GM12878 (cell line): ENCODE results near the gene PIGM. TPM values are rescaled to one million over a fixed set of nuclear protein-coding genes. Genes with fewer than 3 reads are reported as not detected.
A peak's percentile ranks its signal among the peaks of the same experiment; 100 is the strongest.

Experiments
- ATAC-seq: fragments of 200-7000 bp; cut with Tn5 transposase; 3 replicates; pipeline ENCODE4 v1.9.1; 2020; ENCODE audit warnings: mild to moderate bottlenecking, moderate library complexity
- BruUV-seq: library from RNA; stranded (reverse); fragments of 400-500 nt; replicated peaks from 2 replicates; lab custom pipeline; 2021; lab: Mats Ljungman, UMichigan
- CTCF ChIA-PET: fragments of 300-600 bp; sonication (Branson Sonifier 250); formaldehyde crosslinking; extraction: SDS; loops from one replicate; lab custom pipeline; 2021; ENCODE audit warnings: inconsistent platforms; lab: Yijun Ruan, JAX
- POLR2A ChIA-PET: fragments of 350-600 bp; formaldehyde crosslinking; extraction: SDS; loops from one replicate; lab custom pipeline; 2021; ENCODE audit warnings: inconsistent platforms; lab: Charles Lee
- RAD21 ChIA-PET: fragments of 300-600 bp; sonication (Branson Sonifier 250); formaldehyde crosslinking; loops from one replicate; lab custom pipeline; 2023; ENCODE audit warnings: antibody characterized with exemption; ENCODE audit not compliant: unreplicated experiment; lab: Charles Lee
- SMC1A ChIA-PET: fragments of 300-600 bp; sonication (Branson Sonifier 250); formaldehyde crosslinking; loops from one replicate; lab custom pipeline; 2023; ENCODE audit not compliant: unreplicated experiment, uncharacterized antibody; lab: Charles Lee
- DNase-seq: peaks from one replicate; pipeline ENCODE4 v3.0.0-alpha.2; 2011; ENCODE audit warnings: low read depth, low spot score
- FAIRE-seq: peaks from 3 replicates; lab custom pipeline; 2011; peaks lifted over from hg19 to GRCh38; lab: Jason Lieb, UNC
- H2AFZ ChIP-seq: 2 replicates; pipeline ENCODE4 v1.6.0; 2011; ENCODE audit warnings: low read depth, low read length, control low read depth; ENCODE audit not compliant: control insufficient read depth
- H3K27ac ChIP-seq: 2 replicates; pipeline ENCODE4 v1.5.1; 2011; ENCODE audit warnings: control low read depth; ENCODE audit not compliant: control insufficient read depth, insufficient read depth
- H3K27me3 ChIP-seq, 2 experiments: replicated peaks in 1 of 2; 2 replicates each; pipeline versions ENCODE4 v1.6.0 to v1.6.1; 2011; ENCODE audit warnings: low read length in 1 of 2; ENCODE audit not compliant: control insufficient read depth in 2 of 2, insufficient read depth in 2 of 2
- H3K36me3 ChIP-seq, 2 experiments: 2 replicates each; pipeline ENCODE4 v1.5.1; 2011; ENCODE audit warnings: low read length in 1 of 2; ENCODE audit not compliant: control insufficient read depth in 2 of 2, insufficient read depth in 2 of 2
- H3K4me1 ChIP-seq: 2 replicates; pipeline ENCODE4 v1.6.1; 2011; ENCODE audit warnings: mild to moderate bottlenecking, low read length, moderate library complexity, mixed read lengths; ENCODE audit not compliant: control insufficient read depth, insufficient read depth
- H3K4me2 ChIP-seq: 2 replicates; pipeline ENCODE4 v1.6.0; 2011; ENCODE audit warnings: control low read depth; ENCODE audit not compliant: control insufficient read depth, insufficient read depth
- H3K4me3 ChIP-seq: fragments of 200-600 bp; sonication (generic); 2 replicates; pipeline ENCODE4 v1.5.1; 2016
- H3K79me2 ChIP-seq: 2 replicates; pipeline ENCODE4 v1.6.0; 2011; ENCODE audit warnings: low read length; ENCODE audit not compliant: control insufficient read depth, insufficient read depth
- H3K9ac ChIP-seq: 2 replicates; pipeline ENCODE4 v1.8.0; 2011; ENCODE audit warnings: low read length, control low read depth, mixed read lengths; ENCODE audit not compliant: control insufficient read depth, insufficient read depth
- H3K9me3 ChIP-seq: replicated peaks from 3 replicates; pipeline ENCODE4 v1.5.1; 2011; ENCODE audit warnings: mild to moderate bottlenecking, low read length; ENCODE audit not compliant: control insufficient read depth, insufficient read depth
- H4K20me1 ChIP-seq: 2 replicates; pipeline ENCODE4 v1.6.0; 2011; ENCODE audit not compliant: control insufficient read depth, insufficient read depth
- CBFB ChIP-seq: IDR thresholded peaks from 2 replicates; pipeline ENCODE4 v1.6.1; 2016; ENCODE audit warnings: antibody characterized with exemption, low read depth
- EED ChIP-seq: sonication (generic); IDR thresholded peaks from 2 replicates; pipeline ENCODE4 v1.6.1; 2016; ENCODE audit warnings: antibody characterized with exemption, low read depth
- EZH2 ChIP-seq: IDR thresholded peaks from 2 replicates; pipeline ENCODE4 v1.6.1; 2012; ENCODE audit warnings: low read depth, mild to moderate bottlenecking, control low read depth, inconsistent platforms, low read length, borderline replicate concordance; ENCODE audit not compliant: control insufficient read depth
- FOS ChIP-seq: IDR thresholded peaks from 3 replicates; pipeline ENCODE4 v1.6.1; 2011; ENCODE audit warnings: borderline replicate concordance; ENCODE audit not compliant: insufficient read length; ENCODE audit errors: extremely low read depth
- FOXM1 ChIP-seq: IDR thresholded peaks from 2 replicates; pipeline ENCODE4 v1.6.1; 2012; ENCODE audit warnings: low read depth, mild to moderate bottlenecking, inconsistent platforms, low read length, moderate library complexity
- SIN3A ChIP-seq: IDR thresholded peaks from 2 replicates; pipeline ENCODE4 v1.6.1; 2012; ENCODE audit warnings: low read depth, low read length, improper control_type of control experiment
- SKIL ChIP-seq: fragments of 450-650 bp; IDR thresholded peaks from 2 replicates; pipeline ENCODE4 v1.6.1; 2017; ENCODE audit warnings: mild to moderate bottlenecking, low read depth, inconsistent platforms; ENCODE audit not compliant: poor library complexity, severe bottlenecking
- STAT3 ChIP-seq: IDR thresholded peaks from 2 replicates; pipeline ENCODE4 v1.6.1; 2011; ENCODE audit warnings: low read depth, low read length, improper control_type of control experiment
- TBL1XR1 ChIP-seq: IDR thresholded peaks from 2 replicates; pipeline ENCODE4 v1.6.1; 2012; ENCODE audit warnings: low read depth, low read length, improper control_type of control experiment
- ZNF384 ChIP-seq: IDR thresholded peaks from 2 replicates; pipeline ENCODE4 v1.6.1; 2012; ENCODE audit warnings: low read depth, mild to moderate bottlenecking, low read length, improper control_type of control experiment, borderline replicate concordance
- WGBS: methylation state at CpG from one replicate; pipeline ENCODE4 v1.1.6; 2016; ENCODE audit warnings: low lambda C conversion rate; ENCODE audit not compliant: insufficient replicate concordance, insufficient coverage; ENCODE audit errors: missing lambda C conversion rate; 5-methylcytosine and 5-hydroxymethylcytosine counted together
- in situ Hi-C: fragments of 300-500 bp; cut with MboI; formaldehyde crosslinking; loops from 9 replicates; pipeline ENCODE4 v1.14.3; 2018; ENCODE audit warnings: mixed read lengths
- intact Hi-C: fragments of 100-400 bp; cut with micrococcal nuclease; formaldehyde crosslinking; loops from one replicate; pipeline ENCODE4 v1.14.2; 2022; ENCODE audit not compliant: unreplicated experiment
- polyA plus RNA-seq, 11 experiments: library from polyadenylated mRNA; depleted of rRNA in 4 of 11; unstranded in 6 of 11; stranded (reverse) in 5 of 11; fragments of >200 nt; fragmentation: Nextera tagmentation in 4 of 11; fragmentation: Illumina TruSeq in 1 of 11; extraction: Ambion mirVana in 4 of 11; extraction: Trizol in 1 of 11; gene quantifications; 1 replicate in 1 of 11; 2 replicates in 10 of 11; pipeline versions ENCODE4 v1.2.1 to v1.2.3, GENCODE V29; 2011 to 2016; ENCODE audit warnings: inconsistent platforms in 2 of 11, missing spikeins in 2 of 11, low read depth in 1 of 11
- total RNA-seq, 4 experiments: library from RNA; depleted of rRNA in 3 of 4; stranded (reverse); fragments of >200 nt in 3 of 4; fragmentation: Illumina TruSeq in 1 of 4; extraction: Trizol in 1 of 4; gene quantifications; 2 replicates each; pipeline versions ENCODE4 v1.2.1 to v1.2.3, GENCODE V29; 2013 to 2021

The PIGM gene
- total and polyA plus RNA-seq, 10 of the 15 experiments (the other 5 are each of a cell fraction or from before 2014, with no cell fraction given) = 2.6 to 6.1 (median 4.6) TPM

DNA sequence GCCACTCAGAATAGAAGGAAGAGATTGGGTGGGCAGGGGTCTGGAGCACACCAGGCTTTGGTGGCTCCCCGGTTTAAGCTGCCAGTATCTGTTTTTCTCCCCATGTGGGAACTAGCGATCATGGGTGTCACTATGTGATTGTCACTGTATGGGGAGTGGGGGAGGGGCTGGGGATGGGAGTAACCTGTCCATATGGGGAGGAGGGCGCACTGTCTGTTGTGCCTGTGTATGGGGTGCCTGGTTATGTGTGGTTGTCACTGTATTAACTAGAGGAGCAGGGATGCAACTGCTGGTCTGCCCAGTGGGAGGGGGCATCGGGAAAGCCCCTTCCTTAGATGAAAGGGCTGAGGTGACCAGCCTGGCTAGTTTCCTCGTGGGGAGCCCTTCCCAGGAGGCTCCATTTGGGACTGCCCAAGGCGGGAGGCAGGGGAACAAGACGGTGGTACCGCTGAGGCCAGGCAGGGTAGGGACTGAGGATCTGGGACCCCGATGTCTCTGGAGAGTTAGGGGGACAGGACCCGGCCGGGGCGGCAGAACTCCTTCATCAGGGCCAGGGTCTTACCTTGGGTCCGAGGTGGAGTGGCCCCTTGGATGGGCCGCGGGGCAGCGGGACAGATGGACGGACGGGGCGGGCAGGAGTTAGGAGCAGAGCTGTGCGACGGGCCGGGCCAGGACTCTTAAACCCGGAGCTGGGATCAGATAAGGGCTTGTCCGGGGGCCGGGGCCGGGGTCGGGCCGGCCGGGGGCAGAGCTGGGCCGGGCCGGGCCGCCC lies 37.9 kb upstream of the PIGM start, which contains the start of gene KCNJ10:
Gene KCNJ10, minus strand, starts transcription at position 701 of the 772 bp plus-strand sequence. CDS start 27,628 bp downstream, outside the sequence.
- Histone ChIP-seq H3K9ac (no peak within 1 kb of the TSS; the same call in 1 of the 2 replicates), H3K4me2 (peak within 1 kb of the TSS; percentile 88), H3K9me3 (no peaks in the 10 kb centered on the region), H2AFZ (peak within 1 kb of the TSS; percentile 70), H3K79me2 (no peaks in the 10 kb centered on the region), H3K4me1 (peaks cover 18% of the 10 kb centered on the region), H3K36me3 (no peaks in the 10 kb centered on the region), H3K27me3 (peaks cover 2 to 6% of the 10 kb centered on the region in 2 experiments), H3K4me3 (peak within 1 kb of the TSS; percentile 59), H3K27ac (no peak within 1 kb of the TSS), H4K20me1 (no peaks in the 10 kb centered on the region)
- ChIA-PET SMC1A (interaction anchor here (1.2 to 1.3 kb wide), 2 partner anchors 8 to 23 kb away, joined by 3 read pairs; no protein-coding TSS in a partner anchor), CTCF (interaction anchor here (30.2 to 49.8 kb wide), 2 partner anchors 11 to 15 kb away, joined by 1035 read pairs; partner anchors contain the start of genes IGSF8, KCNJ10 and KCNJ9), POLR2A (interaction anchor here (1.4 kb wide), 1 partner anchor 17 kb away, joined by 3 read pairs; no protein-coding TSS in a partner anchor), RAD21 (interaction anchor here (1.0 kb wide), 1 partner anchor 9 kb away, joined by 3 read pairs; no protein-coding TSS in a partner anchor)
- no peak for DNase-seq
- FAIRE-seq = no peak
- ATAC-seq = no peak; the same call in 2 of the 3 replicates
- in situ Hi-C loops = no loop called here
- 20% methylated on average over 22 of the region's 32 CpGs for WGBS
- BruUV-seq = no TSS peak
- intact Hi-C loops = no loop called here
- no peak for TF ChIP-seq TBL1XR1
- no peak for TF ChIP-seq EED
- TF ChIP-seq EZH2 = no peak
- TF ChIP-seq SKIL = no peak
- no peak for TF ChIP-seq ZNF384
- TF ChIP-seq FOXM1 = no peak
- no peak for TF ChIP-seq CBFB
- TF ChIP-seq FOS = no peak
- no peak for TF ChIP-seq SIN3A
- no peak for TF ChIP-seq STAT3
